ENCODE measurements around the gene LCN2. TPM values are rescaled to one million over a fixed set of nuclear protein-coding genes. Genes with fewer than 3 reads are reported as not detected.

The LCN2 gene
- total and polyA plus RNA-seq, 9 of the 15 experiments (the other 6 are each of a cell fraction or from before 2014, with no cell fraction given) = 0.10 to 1.2 (median 0.44) TPM; not detected in 1

- TF ChIP-seq ZBTB9 (CRISPR knock-in tag; IDR thresholded peaks at IDR 0.05) (peak; percentile 93; the same call in 1 of the 2 replicates), FOXO4 (CRISPR knock-in tag; IDR thresholded peaks at IDR 0.05) (0 out of 2 replicates have a peak, but pooled peaks have one; percentile 39), CBFA2T2 (conservative IDR thresholded peaks at IDR 0.05) (no peak), ZNF263 (CRISPR knock-in tag; IDR thresholded peaks at IDR 0.05; ENCODE audit: borderline replicate concordance) (no peak), BCOR (IDR thresholded peaks at IDR 0.05) (no peak), E2F1 (CRISPR knock-in tag; IDR thresholded peaks at IDR 0.05) (peak; percentile 90; the same call in 1 of the 2 replicates), CEBPZ (IDR thresholded peaks at IDR 0.05; ENCODE audit: borderline replicate concordance, low read depth, low read length) (no peak), HDAC8 (tag; IDR thresholded peaks at IDR 0.05) (peak; percentile 92), MAFK (IDR thresholded peaks at IDR 0.05; ENCODE audit: low read length) (no peak; the same call in 1 of the 2 replicates)
Observed at GRCh38 chr9:128191406-128192046, 42.3 kb downstream of the LCN2 start, which contains the start of gene CIZ1 (continued).
